ENCODE measurements around the gene SRPK2. TPM values are rescaled to one million over a fixed set of nuclear protein-coding genes. Genes with fewer than 3 reads are reported as not detected.

The SRPK2 gene
- total RNA-seq, 3 donors from 2014 or later: 44.6 to 68.2 (median 60.6) TPM

- no peak overlapping the region for H3K27ac ChIP-seq
- intact Hi-C loops (cut with DNase I; ENCODE audit: low total_unique reads): no loop called here
- DNase-seq (ENCODE audit: low spot score in 2 of 2): no peak
- no peaks in the 10 kb centered on the region for H3K36me3 ChIP-seq
- no peaks in the 10 kb centered on the region for H3K9me3 ChIP-seq
- no peak overlapping the region for H3K4me3 ChIP-seq
- TF ChIP-seq POLR2AphosphoS5 (IDR thresholded peaks at IDR 0.05): no peak
- no peak for TF ChIP-seq CTCF (IDR thresholded peaks at IDR 0.05)
- H3K4me1 ChIP-seq: no peaks in the 10 kb centered on the region
- no peaks in the 10 kb centered on the region for H3K27me3 ChIP-seq
Measured at GRCh38 chr7:105286441-105286840, 102.3 kb downstream of the SRPK2 start.

- H3K36me3 ChIP-seq: no peaks in the 10 kb centered on the region
- no peak for DNase-seq (ENCODE audit: low spot score in 2 of 2)
- no peak overlapping the region for H3K27ac ChIP-seq
- no peaks in the 10 kb centered on the region for H3K27me3 ChIP-seq
- H3K9me3 ChIP-seq: no peaks in the 10 kb centered on the region
- H3K4me1 ChIP-seq: no peaks in the 10 kb centered on the region
- H3K4me3 ChIP-seq: no peak overlapping the region
- intact Hi-C loops (cut with DNase I; ENCODE audit: low total_unique reads): no loop called here
- TF ChIP-seq POLR2A (IDR thresholded peaks at IDR 0.05) (no peak), POLR2AphosphoS5 (IDR thresholded peaks at IDR 0.05) (no peak), CTCF (IDR thresholded peaks at IDR 0.05) (no peak)
Measured at GRCh38 chr7:105285118-105285874, 103.4 kb downstream of the SRPK2 start.

- intact Hi-C loops (cut with DNase I; ENCODE audit: low total_unique reads): no loop called here
- no peak overlapping the region for H3K27ac ChIP-seq
- H3K4me3 ChIP-seq: no peak overlapping the region
- no peak for DNase-seq (ENCODE audit: low spot score in 2 of 2)
- TF ChIP-seq POLR2AphosphoS5 (IDR thresholded peaks at IDR 0.05) (no peak), CTCF (IDR thresholded peaks at IDR 0.05) (no peak), POLR2A (IDR thresholded peaks at IDR 0.05) (no peak)
- H3K9me3 ChIP-seq: no peaks in the 10 kb centered on the region
- H3K36me3 ChIP-seq: no peaks in the 10 kb centered on the region
- no peaks in the 10 kb centered on the region for H3K27me3 ChIP-seq
- no peaks in the 10 kb centered on the region for H3K4me1 ChIP-seq
Measured at GRCh38 chr7:105284014-105284413, 104.7 kb downstream of the SRPK2 start.

DNA sequence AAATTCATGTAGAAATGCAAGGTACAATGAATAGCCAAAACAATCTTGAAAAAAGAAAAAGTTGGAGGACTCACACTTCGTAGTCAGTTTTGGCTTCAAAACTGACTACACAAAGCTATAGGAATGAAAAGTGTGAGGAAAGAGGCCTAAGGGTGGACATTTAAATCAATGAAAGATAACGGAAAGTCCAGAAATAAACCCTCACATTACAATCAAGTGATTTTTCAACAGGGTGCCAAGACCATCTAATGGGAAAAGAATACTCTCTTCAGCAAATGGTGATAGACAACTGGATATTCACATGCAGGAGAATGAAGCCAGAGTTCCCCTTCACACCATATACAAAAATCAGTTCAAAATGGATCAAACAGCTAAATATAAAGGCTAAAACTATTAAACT lies 106.8 kb downstream of the SRPK2 start:
- TF ChIP-seq POLR2AphosphoS5 (IDR thresholded peaks at IDR 0.05): no peak
- no peak for DNase-seq (ENCODE audit: low spot score in 2 of 2)
- intact Hi-C loops (cut with DNase I; ENCODE audit: low total_unique reads): no loop called here
- no peaks in the 10 kb centered on the region for H3K4me1 ChIP-seq
- no peak overlapping the region for H3K4me3 ChIP-seq
- no peaks in the 10 kb centered on the region for H3K36me3 ChIP-seq
- no peak overlapping the region for H3K27ac ChIP-seq
- H3K27me3 ChIP-seq: no peaks in the 10 kb centered on the region
- H3K9me3 ChIP-seq: no peaks in the 10 kb centered on the region

DNA sequence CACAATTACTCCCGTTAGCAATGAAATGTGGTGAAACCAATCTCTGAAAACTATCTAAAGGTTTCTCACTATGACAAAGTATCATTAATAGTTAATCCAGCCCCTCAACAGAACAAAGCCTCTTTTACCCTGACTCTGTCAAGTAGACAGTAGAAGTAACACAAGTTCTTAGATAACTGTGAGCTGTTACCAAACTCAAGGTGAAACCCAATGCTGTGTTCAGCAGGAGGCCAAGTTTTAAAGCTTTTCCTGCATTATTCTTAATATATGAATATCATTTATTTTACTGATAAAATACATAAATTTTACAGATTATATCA lies 109.1 kb downstream of the SRPK2 start:
- H3K27me3 ChIP-seq: no peaks in the 10 kb centered on the region
- H3K9me3 ChIP-seq: no peaks in the 10 kb centered on the region
- no peak for TF ChIP-seq CTCF (IDR thresholded peaks at IDR 0.05)

More for the DNA sequence above, 109.1 kb downstream of the SRPK2 start:
- no peak for DNase-seq (ENCODE audit: low spot score in 2 of 2)
- H3K27ac ChIP-seq: no peak overlapping the region
- no peaks in the 10 kb centered on the region for H3K4me1 ChIP-seq
- no peaks in the 10 kb centered on the region for H3K36me3 ChIP-seq
- intact Hi-C loops (cut with DNase I; ENCODE audit: low total_unique reads): no loop called here
- no peak overlapping the region for H3K4me3 ChIP-seq

Data from breast epithelium (tissue), 4 donors.